HG03521 (cell line): ENCODE data around the gene CCDC34.

Source experiments
- ATAC-seq: cut with Tn5 transposase; IDR thresholded peaks from one replicate; pipeline ENCODE4 v1.9.1; 2021; ENCODE audit warnings: mild to moderate bottlenecking, moderate library complexity; ENCODE audit not compliant: unreplicated experiment

The CCDC34 gene

GRCh38 chr11:27292637-27293010 lies 70.4 kb downstream of the CCDC34 start:
- ATAC-seq: no peak

GRCh38 chr11:27291954-27292636 lies 70.9 kb downstream of the CCDC34 start:
- ATAC-seq: no peak

GRCh38 chr11:27291302-27291889 lies 71.6 kb downstream of the CCDC34 start:
- no peak for ATAC-seq

GRCh38 chr11:27290261-27291050 lies 72.6 kb downstream of the CCDC34 start:
- ATAC-seq: no peak
